Caki2 (cell line): ENCODE measurements around the gene REV3L. TPM values are rescaled to one million over a fixed set of nuclear protein-coding genes. Genes with fewer than 3 reads are reported as not detected.
A peak's percentile ranks its signal among the peaks of the same experiment; 100 is the strongest.
"Not testable (repeated sequence)": the region's sequence is repeated elsewhere in the genome, so short reads cannot be mapped to it uniquely, and the experiment has no call there.

Experiments
- DNase-seq: peaks from one replicate; pipeline ENCODE4 v3.0.0-alpha.2; 2015; ENCODE audit warnings: low read depth
- in situ Hi-C: cut with HindIII; loops from 2 replicates; pipeline ENCODE4 v1.10.0; 2016; ENCODE audit warnings: low sequenced_read_pairs, low pct_unique_long_range_greater_than_20kb, mixed read lengths
- total RNA-seq: library from RNA; depleted of rRNA; stranded (reverse); fragments of >200 nt; shearing (Covaris generic); gene quantifications from 2 replicates; pipeline ENCODE4 v1.2.3, GENCODE V29; 2014; ENCODE audit warnings: low replicate concordance

REV3L gene
- total RNA-seq, 1 experiment from 2014 or later, result 11.4 TPM

DNA sequence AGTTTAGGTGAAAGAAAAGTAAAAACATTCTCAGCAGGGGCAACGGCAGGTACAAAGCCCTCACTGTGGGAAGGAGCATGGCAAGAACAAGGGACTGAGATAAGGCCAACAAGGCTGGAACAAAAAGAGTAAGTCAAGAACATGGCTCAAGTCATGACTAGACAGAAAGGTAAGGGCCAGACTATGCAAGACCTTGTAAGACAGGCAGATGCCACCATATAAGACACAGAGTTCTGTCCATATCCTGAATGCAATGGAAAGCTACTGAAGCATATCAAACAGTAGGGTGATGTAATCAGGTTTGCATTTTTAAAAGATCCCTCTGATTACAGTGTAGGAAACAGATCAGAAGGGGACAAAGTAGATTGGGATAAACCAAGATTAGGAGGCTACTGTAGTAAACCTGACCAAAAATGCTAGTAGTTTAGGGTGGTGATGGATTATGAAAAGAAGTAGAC, 5.5 kb downstream of the REV3L start:
- in situ Hi-C loops, result no loop called here
- DNase-seq, result peak; percentile 43

- in situ Hi-C loops, result not testable (repeated sequence)
Observed at GRCh38 chr6:111476061-111476460, 7.0 kb downstream of the REV3L start.

GRCh38 chr6:111474771-111475170, 8.2 kb downstream of the REV3L start:
- DNase-seq, result no peak
- in situ Hi-C loops, result no loop called here

More at GRCh38 chr6:111476061-111476460, 7.0 kb downstream of the REV3L start:
- not testable (repeated sequence) for DNase-seq

- in situ Hi-C loops, result no loop called here
Observed at GRCh38 chr6:111474106-111474505, 8.9 kb downstream of the REV3L start.

DNA sequence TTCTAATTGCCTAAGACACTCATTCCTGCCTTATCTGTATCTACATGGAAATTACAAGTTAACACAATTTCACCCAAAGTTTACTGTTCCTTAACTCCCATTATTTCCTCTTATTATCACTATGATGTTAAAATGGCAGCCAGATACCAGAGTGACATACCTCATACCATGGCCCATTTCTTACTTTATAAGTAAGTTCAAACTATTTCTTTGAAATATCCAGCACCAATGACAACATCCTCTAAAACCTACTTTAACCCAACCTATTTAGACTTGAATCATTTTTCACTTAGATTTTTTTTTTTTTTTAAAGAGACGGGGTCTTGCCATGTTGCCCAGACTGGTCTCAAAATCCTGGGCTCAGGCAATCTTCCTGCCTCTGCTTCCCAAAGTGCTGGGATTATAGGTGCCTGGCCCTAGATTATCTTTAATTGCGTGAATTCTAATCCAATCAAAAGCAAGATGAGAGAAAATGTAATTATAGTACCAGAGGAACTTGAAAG, 10.0 kb downstream of the REV3L start:
- in situ Hi-C loops, result no loop called here

More at GRCh38 chr6:111474106-111474505, 8.9 kb downstream of the REV3L start:
- DNase-seq, result no peak

DNA sequence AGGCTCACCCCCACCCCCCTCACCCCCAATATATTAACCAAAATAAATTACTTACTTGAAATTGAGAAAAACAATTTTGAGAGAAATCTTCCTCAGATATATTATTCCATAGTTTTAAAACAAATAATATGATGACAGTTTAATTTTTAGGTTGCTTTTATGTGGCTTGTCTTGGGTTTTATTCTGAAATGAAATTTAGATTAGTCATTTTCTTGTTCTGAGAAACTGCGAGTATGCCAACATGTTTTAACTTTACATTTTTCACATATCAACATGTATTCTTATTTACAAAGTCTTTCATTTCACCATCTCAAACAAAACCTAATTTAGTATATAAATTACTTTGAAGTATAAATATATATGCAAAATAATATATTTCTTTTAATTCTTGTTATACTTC, 11.1 kb downstream of the REV3L start:
- in situ Hi-C loops, result no loop called here
- DNase-seq, result no peak

More for the DNA sequence above, 10.0 kb downstream of the REV3L start:
- no peak for DNase-seq

- in situ Hi-C loops, result no loop called here
- DNase-seq, result no peak
Observed at GRCh38 chr6:111471533-111471932, 11.5 kb downstream of the REV3L start.

DNA sequence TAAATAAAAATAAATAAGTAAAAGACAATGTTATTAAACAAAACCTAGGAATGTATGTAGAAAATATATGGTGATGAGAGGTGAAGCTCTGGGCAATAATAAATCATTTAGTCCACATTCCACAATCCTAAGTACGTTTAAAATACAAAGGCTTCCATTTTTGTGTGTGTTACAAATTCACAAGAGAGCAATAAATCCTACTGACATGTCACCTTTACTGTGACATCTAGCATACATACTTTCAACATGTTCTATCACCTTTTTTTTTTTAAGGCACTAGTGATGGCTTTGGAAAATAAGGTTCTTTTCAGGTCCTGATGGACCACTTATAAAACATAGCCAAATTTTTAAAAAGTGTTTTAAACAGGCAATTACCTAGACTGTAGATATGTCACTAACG, 12.0 kb downstream of the REV3L start:
- DNase-seq, result no peak
- in situ Hi-C loops, result no loop called here

- in situ Hi-C loops, result no loop called here
Observed at GRCh38 chr6:111469543-111469942, 13.5 kb downstream of the REV3L start.

GRCh38 chr6:111468329-111469012, 14.5 kb downstream of the REV3L start:
- in situ Hi-C loops, result no loop called here

More at GRCh38 chr6:111469543-111469942, 13.5 kb downstream of the REV3L start:
- no peak for DNase-seq

DNA sequence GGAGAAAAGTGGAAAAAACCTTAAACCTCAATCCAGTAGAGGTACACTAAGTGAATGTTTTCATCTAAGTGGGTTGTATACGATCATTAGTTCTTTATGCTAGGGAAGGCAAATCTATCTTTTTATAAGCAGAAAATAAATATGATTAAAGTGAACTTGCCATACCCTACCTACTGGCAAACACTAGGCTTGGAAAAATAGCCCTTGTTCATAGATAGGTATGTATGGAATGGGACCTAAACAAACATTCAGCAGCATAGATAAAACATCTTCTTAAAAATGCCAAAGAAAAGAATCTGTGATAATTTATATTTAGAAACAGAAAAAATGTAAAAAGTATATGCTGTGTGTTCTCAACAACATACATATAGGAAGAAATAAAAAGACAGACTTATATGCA, 18.8 kb downstream of the REV3L start:
- DNase-seq, result no peak
- in situ Hi-C loops, result no loop called here

More at GRCh38 chr6:111468329-111469012, 14.5 kb downstream of the REV3L start:
- DNase-seq, result no peak

DNA sequence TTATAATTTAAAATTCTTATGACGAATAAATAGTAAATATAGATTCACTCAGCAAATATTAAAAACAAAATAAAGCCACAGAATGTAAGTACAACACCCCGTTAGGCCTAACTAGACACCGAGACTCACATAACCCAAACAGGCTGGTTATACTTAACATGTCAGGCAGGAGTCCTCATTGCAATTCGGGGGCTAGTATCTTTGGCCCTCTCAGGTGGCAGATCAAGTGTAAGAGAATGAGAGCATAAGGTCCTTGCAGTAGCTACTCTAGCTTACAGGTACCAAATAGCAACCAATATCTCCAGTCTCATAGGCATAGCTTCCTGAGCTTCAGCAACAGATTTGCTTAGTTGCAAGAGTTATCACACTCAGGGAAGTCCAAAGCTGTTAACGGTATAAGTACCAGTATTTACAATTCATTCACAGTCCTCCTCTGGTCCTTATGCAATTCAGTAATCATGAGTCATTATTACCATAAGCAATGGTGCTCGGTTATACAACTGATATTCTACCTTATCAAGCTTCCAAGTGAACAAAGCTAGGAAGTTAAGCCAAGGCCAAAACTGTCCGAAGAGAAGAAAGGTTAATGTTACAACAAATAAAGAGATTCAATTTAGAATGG, 20.1 kb downstream of the REV3L start:
- DNase-seq, result peak; percentile 17
- in situ Hi-C loops, result no loop called here

DNA sequence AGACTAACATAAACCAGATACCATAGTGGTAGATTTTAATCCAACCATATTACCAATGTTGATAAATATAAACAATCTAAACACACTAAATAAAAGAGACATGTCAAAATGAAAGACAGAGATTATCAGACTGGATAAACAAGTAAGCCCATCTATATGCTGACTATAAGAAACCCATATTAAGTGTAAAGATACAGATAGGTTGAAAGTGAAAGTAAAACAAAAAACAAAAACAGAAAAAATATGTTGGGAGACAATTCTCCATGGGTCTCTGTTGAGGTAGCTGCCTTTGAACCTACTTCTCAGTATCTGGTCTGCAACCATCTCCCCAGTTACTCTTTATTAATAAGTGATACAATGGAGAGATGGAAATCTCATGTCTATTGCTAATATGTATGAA, 21.2 kb downstream of the REV3L start:
- in situ Hi-C loops, result no loop called here
- DNase-seq, result no peak

DNA sequence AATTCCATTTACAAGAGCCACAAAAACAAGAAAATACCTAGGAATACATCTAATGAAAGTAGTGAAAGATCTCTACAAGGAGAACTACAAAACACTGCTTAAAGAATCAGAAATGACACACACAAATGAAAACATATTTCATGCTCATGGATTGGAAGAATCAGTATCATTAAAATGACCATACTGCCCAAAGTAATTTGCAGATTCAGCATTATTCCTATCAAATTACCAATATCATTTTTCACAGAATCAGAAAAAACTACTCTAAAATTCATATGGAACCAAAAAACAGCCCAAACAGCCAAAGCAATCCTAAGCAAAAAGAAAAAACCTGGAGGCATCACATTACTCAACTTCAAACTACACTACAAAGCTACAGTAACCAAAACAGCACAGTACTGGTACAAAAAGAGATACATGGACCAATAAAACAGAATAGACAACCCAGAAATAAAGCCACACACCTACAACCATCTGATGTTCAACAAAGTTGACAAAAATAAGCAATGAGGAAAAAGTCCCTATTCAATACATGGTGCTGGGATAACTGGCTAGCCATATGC, 24.3 kb downstream of the REV3L start:
- DNase-seq, result no peak
- in situ Hi-C loops, result no loop called here

- in situ Hi-C loops, result no loop called here
- DNase-seq, result no peak
Observed at GRCh38 chr6:111456208-111456607, 26.8 kb downstream of the REV3L start.

DNA sequence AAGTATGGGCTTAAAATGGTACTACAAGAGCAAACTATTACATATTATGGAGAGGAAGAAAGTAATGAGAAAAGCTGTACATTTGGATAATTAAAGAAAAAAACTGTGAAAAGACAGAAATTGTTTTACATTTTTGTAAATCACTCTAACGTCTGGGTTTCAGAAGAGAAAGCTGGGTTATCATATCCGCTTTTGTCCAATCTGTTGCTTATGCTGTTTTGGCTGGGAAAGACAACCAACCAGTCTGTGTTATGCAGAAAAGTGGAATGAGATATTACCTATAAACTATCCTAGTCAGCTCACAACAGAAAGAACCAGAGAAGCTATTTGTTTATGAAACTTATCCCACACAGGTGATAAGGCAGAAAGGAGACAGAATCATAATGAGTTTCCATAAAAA, 32.4 kb downstream of the REV3L start:
- in situ Hi-C loops, result no loop called here
- DNase-seq, result no peak

DNA sequence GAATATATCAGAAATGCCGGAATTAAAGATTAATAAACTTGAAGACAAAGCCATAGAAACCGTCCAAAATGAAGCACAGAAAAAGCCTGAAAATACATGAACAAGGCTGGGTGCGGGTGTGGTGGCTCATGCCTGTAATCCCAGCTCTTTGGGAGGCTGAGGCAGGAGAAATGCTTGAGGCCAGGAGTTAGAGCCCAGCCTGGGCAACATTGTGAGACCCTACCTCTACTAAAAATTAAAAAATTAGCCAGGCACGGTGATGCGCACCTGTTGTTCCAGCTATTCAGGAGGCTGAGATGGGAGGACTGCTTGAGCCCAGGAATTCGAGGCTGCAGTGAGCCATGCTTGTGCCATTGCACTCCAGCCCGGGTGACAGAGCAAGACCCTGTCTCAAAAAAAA, 32.9 kb downstream of the REV3L start:
- no peak for DNase-seq
- in situ Hi-C loops, result no loop called here

- in situ Hi-C loops, result no loop called here
- DNase-seq, result no peak
Observed at GRCh38 chr6:111449129-111449528, 33.9 kb downstream of the REV3L start.

DNA sequence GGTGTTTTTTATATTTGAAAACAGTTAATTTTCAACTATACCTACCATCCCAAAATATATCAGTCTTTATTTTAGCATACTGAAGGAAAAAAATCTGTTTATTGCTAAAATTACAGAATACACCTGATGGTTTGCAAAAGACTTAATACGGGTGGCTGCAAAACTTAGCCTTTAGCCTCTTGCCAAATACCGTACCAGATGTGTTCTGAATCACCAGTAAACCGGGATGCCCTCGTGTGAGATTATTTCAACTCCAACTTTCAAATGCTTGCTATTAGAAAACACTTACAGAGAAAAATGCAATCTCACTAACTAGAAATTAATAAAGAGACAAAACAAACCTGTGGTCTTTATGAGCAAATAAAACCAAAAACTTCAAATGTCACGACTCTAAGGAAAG, 36.0 kb downstream of the REV3L start:
- no peak for DNase-seq
- in situ Hi-C loops, result no loop called here
